GM21737 (cell line): ENCODE data around the gene MAEA.

Experiments
- ATAC-seq: cut with Tn5 transposase; IDR thresholded peaks from one replicate; pipeline ENCODE4 v1.9.1; 2021; ENCODE audit warnings: mild to moderate bottlenecking, moderate library complexity; ENCODE audit not compliant: unreplicated experiment

Gene MAEA

GRCh38 chr4:1376841-1377605 lies 87.3 kb downstream of the MAEA start:
- ATAC-seq, result no peak

- ATAC-seq, result no peak
Observed at GRCh38 chr4:1377606-1378261, 88.0 kb downstream of the MAEA start.

- ATAC-seq, result no peak
Observed at GRCh38 chr4:1378559-1379231, 89.0 kb downstream of the MAEA start.

- no peak for ATAC-seq
Observed at GRCh38 chr4:1379351-1379781, 89.7 kb downstream of the MAEA start.

GRCh38 chr4:1379801-1380331 lies 90.2 kb downstream of the MAEA start:
- no peak for ATAC-seq

- no peak for ATAC-seq
Observed at GRCh38 chr4:1380368-1381151, 90.9 kb downstream of the MAEA start.

- no peak for ATAC-seq
Observed at GRCh38 chr4:1381181-1381621, 91.5 kb downstream of the MAEA start.

GRCh38 chr4:1381944-1382541 lies 92.4 kb downstream of the MAEA start:
- no peak for ATAC-seq

GRCh38 chr4:1382776-1383727 lies 93.4 kb downstream of the MAEA start:
- ATAC-seq, result no peak

- ATAC-seq, result no peak
Observed at GRCh38 chr4:1383728-1384591, 94.3 kb downstream of the MAEA start.

GRCh38 chr4:1384675-1385372 lies 95.1 kb downstream of the MAEA start:
- no peak for ATAC-seq

GRCh38 chr4:1385373-1386340 lies 96.0 kb downstream of the MAEA start:
- ATAC-seq, result no peak
